Stimulated activated CD4-positive, alpha-beta T cell treated with anti-CD3 and anti-CD28 coated beads, TNF-alpha, amount 100 ng/mL, for 4 hours (primary cell): ENCODE data around the gene CD109.

Experiments
- DNase-seq, 3 experiments: peaks; one replicate each; pipeline ENCODE4 v3.0.0-alpha.2; 2020; ENCODE audit warnings: low read depth in 3 of 3

CD109 gene

DNA sequence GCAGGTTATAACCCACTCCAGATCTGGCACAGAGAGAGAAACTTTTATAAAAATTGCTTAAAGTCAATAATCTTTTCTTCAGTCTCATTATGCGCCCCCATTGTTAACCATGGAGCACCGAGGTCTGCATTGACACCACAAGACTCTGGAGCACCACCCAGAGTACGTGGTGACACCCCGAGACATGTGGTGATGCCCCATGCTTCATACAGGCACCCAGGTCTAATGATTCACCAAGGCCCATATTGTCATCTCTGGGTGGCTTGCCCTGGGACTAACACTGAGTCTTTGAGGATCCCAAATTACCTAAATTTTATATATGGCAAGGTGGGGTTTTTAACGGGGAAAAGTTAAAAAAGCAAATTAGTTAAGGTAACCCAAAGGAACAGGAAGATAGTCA lies 31.1 kb downstream of the CD109 start:
- no peak for DNase-seq

DNA sequence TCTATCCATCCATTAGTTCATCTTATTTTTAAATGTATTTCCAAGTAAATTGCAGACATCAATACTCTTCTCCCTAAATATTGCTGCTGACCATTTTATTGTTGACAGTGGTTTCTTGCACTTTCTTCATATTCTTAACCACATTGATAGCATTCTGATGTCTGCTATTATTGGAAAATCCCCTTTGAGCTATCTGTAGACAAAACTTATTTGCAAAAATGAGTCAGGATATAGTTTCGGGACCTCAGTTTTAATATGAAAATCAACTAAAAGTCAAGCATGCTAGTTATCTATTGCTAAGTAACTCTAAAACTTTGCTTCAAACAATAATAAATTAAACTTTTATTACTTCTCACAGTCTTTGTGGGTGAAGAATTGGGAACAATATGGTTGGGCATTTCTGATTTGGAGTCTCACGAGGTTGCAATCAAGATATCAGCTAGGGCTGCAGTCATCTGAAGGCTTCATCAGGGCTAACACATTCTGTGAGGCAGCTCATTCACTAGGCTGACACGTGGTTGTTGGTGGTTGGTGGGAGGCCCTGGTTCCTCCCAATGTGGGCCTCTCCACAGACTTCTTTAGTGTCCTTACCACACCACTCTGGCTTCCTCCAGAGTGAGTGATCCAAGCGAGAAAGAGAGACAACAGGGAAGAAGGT lies 32.7 kb downstream of the CD109 start:
- DNase-seq = no peak

DNA sequence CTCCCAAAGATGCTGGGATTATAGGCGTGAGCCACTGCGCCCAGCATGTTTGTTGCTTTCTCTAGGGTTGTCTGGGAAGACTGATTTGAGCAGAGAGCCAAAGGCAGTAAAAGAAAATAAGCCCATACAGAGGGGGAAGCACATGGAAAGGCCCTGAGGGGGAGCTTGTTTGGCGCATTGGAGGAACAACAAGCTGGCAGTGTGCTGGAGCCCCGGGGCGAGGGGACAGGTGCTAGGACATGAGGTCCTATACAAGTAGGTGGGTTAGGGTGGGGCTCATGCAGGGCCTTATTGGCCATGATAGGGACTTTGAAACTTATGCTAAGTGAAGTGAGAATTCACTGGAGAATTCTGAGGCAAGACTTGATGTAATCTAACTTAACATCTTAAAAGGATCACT lies 35.3 kb downstream of the CD109 start:
- no peak for DNase-seq

DNA sequence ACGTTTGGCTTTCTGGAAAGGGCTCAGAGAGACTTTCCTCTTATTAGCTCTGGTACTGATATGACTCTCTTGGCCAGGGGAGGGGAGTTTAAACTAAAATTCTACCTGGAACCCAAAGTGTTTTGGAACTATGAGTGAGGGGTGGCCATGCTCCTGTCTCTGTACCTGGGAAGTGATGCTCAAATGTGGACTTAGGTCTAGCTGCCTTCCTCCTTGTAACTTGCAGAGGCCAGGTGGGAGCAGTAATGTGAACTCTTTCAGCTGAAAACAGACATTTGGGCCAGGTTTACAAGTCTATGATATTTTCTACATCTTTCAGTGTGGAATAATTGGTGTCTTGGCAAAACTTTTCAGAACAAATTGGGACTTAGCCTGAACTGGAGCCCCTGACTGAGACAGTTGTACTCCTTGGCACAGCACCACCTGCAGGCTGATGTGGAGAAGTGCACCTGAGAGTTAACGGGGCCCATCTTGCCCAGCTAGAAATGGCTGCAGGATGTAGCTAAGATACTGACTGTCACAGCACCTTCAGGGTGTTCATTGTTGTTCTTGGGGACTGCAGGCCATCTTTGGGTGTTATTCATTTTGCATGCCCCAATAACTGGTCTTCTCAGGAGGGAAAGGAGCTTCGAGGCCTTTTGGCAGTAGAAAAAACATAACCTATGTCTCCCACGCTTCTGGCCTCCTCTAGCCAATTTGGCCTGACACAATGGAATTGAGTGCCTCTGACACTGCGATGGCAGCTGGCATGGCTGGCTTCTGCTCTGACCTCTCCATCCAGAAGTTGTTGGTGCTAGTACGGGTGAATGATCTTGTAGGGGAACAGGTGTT lies 37.1 kb downstream of the CD109 start:
- DNase-seq = peak; percentile 36 to 49 (median 36)

DNA sequence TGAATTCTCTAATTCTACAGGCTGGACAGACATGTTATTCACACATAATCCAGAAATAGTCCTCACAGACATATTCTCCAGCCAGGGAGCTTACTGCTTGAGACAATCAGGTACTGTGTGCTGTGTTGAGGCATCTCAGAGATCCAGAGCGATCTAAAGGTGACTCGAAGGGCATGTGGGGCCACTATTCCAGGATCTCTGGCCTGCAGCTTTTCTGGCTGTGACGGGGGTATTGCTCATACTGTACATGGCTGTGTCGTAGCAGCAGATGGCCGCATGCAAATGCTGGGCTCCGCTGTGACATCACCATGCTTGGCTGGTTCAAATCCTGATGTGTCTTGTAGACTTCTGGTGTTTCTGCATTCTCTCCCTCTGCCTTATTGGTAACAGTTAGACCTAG lies 37.8 kb downstream of the CD109 start:
- DNase-seq = no peak

DNA sequence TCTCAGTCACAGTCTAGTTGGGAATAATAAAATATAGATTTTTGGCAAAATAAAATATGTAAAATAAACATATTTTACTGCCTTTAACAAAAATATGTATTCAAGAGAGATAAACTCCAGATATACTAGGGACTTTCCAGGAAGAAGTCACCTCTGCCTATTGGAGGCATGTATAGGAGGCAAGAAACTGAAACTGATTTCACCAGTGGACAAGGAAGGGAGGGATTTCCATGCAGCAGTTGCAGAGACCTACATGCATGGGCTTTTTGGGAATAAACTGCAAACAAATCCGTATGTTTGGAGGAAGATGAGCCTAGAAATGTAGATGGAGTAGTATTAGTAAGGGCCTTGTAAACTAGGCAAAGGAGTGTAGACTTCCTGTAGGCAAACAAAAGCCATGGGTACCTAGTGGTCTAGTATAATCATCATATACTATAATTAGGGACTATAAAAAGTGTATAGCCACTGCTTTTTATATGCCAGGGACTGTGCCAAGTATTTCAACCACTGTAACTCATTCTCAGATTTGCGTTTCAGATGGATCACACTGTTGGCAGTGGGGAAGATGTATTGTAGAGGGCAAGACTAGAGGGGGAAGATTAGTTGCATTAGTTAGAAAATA lies 38.9 kb downstream of the CD109 start:
- DNase-seq = no peak

DNA sequence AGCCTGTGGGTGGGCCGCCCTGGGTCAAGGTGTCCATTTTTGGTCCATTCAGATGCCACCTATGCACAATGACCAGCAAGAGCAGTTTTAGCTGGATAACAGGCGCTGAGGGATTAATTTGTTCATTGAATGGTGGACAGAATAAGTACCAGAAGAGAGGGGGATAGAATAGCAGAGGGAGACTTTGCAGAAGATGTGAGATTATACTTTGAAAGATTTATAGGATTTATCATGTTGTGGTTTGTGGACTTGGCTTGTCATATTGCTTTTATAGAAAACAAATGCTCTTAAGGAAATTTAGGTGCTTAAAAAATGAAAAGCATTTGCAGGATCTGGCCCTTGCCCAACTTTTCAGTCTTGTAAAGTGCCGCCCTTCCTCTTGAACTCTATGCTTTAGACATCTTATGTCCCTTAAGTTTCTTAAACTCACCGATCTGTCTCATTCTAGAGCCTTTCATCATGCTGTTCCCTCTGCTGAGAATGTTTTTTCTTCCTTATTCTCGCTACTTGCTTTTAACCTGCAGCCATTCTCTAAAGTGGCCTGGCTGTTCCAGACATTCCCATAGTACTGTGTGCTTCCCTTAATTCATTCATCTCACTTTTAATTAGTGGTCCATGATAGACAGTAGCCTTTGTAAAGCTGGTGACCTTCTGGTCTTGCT lies 42.5 kb downstream of the CD109 start:
- no peak for DNase-seq

DNA sequence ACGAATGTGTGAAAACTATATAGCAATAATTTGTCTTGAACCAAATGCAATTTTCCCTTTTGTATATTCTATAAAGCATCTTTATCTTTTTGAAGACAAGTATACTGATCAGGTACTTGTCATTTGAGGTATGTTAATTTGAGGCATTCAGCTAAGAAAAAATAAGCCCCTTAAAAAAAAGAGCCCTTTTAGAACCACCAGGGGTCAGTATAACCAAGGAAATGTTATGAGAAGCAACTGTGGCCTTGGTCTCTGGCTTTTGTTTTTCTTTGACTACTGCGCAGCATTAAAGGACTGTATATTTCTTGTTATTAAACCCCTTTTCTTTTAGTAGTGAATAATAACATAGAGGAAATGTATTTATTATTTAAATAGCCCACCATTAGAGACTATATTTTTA lies 43.1 kb downstream of the CD109 start:
- DNase-seq = no peak

DNA sequence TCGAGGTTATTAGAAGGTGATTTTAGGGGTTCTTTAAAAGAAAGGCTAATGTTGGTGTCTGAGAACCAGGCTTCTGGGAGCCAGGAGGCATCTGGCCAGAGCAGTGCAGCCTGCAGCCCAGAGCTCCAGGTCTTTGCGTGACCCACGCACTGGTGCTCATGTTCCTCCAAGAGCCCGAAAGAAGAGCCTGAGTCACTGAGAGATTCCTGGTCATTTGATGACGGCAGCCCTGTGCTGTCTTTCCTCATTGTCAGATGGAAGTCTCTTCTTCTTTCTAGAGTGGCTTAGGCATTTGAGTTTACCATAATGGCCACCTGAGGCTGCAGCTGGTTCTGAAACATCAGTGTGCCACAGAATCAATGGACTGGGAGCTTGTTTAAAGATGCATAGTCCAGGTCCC lies 46.4 kb downstream of the CD109 start:
- DNase-seq = no peak

DNA sequence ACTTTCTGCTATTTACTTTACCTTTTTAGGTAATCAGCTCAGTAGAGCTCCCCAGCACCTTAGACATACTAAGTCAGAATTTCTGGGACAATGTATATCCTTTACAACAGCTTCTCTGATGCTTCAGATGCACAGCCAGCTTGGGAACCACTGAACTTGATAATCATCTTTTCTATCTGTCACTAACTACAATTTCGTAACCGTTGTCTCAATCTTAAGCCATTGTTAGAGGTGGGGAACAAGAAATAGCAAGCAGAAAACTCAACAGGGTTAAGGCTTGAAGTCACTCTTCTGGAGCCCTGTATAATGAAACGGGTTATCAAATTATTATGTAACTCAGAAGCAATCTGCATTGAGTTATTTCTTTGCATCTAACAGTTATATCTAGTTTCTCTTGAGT lies 47.1 kb downstream of the CD109 start:
- no peak for DNase-seq

DNA sequence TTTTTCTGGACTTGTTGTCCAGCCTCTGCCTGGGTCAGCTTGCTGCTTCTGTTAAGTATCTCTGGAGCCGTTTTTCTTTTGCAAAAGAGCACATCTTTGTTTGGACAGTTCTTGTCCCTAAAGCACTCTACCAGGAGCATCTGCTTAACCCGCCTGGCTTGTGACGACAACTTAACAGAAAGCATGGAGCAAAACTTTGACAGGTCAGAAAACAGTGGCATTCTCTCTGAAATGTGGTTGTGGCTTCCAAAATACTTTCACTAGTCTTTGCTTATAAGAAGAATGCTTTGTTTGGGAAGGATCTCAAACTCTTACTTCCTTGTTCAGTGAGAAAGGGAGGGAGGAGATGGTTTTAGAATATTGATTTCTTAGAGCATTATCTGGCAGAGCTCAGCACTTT lies 47.6 kb downstream of the CD109 start:
- no peak for DNase-seq

DNA sequence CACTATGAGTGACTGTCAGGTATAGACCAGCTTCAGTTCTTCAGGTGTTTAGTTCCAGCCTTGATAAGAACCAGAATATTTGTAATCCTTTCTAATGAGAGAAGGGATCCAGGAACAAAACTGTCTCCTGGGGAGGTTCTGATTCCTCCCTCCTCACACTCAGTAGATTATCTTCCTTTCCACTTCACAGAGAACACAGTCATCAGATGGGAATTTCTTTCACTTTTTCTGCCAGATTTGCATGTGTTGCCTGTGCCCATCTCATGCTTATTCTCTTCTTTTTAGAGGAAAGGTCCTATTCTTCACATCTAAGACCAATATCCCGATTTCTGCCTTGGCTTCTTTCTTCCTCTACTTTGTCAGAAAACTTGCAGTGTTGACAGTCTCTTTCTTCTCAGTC lies 50.8 kb downstream of the CD109 start:
- no peak for DNase-seq

DNA sequence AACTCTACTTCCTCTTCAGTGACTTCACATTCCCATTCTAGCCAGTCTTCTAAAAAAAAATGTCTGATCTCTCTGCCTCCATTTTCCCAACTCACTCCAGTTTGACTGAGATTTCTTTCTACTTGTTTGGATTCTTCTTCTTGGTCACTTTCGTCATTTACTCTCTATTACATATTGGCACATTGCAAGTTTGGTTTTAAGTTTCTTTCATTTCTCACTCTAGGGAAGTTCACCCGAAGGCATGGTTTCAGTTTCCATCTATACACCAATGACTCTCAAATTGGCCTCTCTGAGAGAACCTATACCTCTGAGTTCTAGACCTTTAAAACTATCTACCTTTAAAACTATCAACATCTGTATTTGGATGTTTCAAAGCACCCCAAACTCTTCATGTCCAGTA lies 51.3 kb downstream of the CD109 start:
- DNase-seq = no peak

DNA sequence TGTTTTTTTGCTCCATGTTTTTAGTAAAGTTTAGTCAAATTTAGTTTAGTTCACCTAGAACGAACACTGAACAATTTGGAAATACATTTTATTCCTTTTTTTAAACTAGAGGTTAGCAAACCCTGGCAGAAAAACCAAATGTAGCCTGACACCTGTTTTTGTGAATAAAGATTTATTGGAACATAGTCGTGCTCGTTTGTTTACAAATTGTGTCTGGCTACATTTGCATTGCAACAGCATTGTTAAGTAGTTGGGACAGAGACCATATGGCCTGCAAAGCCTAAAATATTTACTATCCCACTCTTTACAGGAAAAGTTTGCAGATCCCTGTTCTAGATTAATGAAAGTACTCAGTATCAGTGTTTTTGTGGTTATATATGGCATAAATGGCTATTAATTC lies 56.9 kb downstream of the CD109 start:
- no peak for DNase-seq

DNA sequence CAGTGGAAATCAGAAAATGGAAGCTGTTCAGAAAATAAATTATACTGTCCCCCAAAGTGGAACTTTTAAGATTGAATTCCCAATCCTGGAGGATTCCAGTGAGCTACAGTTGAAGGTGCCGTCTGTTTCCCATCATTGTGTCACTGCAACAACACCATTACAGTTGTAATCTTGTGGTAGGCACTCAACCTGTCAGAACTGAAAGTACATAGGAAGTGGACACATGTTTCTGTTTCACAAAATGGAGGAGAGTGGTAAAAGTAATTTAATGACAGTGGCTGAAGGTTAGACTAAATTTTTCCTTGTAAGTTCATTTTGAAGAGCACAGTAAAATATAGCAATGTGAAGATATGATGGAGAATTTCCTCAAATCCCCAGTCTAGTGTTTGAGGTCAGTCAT lies 70.0 kb downstream of the CD109 start:
- DNase-seq = no peak

DNA sequence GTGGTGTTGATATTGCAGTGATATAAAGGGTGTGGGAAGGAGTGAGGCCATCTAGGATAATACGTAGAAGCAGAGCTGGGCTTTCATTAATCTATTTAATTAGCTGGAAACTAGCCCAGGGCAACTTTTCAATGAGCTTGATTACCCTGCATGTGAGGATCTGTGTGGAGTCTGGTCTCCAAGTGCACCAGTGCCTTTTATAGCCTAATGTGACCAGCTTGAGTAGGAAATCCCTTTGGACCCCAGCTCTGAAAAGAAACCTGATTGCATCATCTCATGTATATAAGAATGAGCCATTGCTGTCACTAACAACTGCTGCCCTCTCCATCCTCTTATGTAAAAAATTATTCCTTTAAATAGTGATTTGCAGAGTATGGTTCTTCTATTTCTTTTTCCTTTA lies 72.6 kb downstream of the CD109 start:
- no peak for DNase-seq

DNA sequence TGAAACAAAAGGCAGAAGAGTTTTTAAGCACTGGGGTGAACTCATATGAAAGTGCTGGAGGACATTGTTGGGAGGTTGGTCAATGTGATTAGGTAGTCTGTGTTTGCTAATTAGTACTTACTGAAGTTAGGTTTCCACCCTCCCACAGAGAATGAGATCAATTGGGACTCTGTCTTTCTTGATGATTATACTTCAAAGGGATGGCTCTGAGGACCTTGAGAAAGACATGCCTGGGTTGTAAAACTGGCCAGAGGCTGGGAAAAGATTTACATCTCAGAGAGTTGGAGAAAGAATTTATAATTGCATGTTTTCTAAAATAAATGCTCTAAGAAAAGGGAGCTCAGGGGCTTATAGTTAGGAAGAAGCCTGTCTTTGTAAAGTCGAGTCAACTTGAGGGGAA lies 74.0 kb downstream of the CD109 start:
- DNase-seq = no peak

DNA sequence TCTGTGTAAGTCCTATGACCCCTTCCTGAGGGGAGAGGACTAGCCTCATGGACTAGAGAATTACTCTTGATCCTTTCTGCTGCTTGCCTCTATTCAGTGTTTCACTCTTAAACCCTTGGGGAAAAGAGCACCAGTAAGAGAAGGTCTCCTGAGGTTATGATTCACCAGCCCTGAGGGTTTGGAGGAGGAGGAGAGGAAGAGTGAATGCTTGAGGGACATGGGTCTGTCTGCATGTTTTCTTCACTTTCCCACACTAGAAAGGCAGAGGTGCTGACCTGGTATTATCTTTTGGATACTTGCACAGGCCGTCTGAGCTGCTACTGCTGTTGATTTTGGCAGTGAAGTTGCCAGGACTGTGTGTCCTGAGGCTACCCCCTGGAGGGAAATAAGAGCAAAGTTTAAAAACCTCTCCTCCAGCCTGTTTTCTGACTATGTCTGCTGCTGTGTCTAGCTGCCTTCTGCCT lies 78.3 kb downstream of the CD109 start:
- DNase-seq = no peak

DNA sequence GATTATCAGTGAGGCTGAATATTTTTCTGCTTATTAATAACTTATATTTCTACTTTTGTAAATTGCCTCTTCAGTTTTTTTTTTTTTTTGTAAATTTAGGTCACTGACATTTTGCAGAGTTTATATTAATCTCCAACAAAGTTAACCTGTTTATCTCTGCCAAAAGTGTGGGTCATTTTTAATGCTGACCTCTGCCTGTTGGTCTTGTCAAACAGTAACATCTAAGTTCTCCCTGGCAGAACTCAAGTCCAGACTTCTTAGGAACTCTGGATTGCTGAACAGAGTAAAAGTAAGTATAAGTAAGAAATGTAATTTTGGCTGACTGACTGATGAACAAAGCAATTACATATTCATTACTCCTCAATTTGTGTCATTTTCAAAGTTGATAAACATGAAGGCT lies 83.9 kb downstream of the CD109 start:
- DNase-seq = no peak

DNA sequence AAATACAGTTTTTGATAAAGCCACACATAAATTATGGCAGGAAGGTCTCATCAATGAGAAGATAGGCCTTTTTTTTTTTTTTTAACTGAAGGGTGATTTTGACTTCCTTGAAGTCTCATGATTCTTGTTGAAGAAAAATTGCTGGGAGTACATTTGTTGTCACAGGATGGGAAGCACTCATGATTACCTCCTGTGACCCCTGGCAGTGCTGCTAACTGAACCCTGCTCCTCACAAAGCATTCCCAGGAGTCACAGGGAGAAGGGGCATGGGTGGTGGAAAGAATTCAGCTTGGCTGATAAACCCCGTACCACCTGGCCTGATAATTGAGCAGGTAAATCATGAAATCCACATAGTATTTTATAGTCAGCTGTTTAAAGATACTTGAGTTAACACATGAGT lies 86.9 kb downstream of the CD109 start:
- DNase-seq = no peak

DNA sequence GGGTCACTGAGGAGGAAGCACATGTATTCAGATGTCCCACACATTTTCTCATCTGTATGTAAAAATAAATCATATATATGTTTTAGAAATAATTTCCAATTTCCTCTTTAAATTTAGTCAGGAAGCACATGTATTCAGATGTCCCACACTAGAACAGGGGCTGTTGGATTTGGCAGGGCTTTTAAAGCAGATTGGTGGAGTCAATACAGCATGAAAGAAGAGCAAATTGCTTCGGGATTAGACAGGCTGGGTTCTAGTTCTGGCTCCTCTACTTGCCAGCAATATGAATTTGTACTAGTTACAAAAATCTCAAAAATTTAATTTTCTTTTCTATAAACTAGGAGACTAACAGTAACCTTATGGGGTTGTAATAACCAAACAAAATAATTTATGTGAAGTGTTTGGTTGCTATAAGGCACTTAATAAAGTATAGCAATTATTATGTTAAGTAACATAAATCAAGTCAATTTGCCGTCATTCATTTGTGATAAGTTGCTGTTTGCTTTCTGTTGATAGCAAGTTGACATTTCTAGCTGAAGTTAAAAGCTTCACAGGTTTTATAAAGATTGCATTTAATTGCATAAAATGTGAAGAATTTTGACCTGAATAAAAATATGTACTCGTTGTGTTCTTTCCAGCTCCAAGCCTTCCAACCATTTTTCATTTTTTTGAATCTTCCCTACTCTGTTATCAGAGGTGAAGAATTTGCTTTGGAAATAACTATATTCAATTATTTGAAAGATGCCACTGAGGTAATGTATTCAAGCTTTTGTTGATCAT lies 88.9 kb downstream of the CD109 start:
- DNase-seq = no peak

DNA sequence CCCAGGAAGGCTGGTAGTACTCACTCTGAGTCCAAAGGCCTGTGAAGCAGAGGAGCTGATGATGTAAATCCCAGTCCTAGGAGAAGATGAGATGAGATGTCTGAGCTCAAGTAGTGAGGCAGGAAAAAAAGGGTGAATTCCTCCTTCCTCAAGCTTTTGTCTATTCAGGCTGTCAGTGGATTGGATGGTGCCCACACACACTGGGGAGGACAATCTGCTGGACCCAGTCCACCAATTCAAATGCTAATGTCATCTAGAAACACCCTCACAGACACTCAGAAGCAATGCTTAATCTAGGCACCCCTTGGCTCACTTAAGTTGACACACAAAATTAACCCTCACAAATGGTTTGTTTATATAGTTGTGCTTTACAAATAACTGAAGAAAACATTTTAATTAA lies 94.6 kb downstream of the CD109 start:
- no peak for DNase-seq
